Mucosa of gallbladder (tissue), 1 donor: ENCODE measurements around the gene CETN1. TPM values are rescaled to one million over a fixed set of nuclear protein-coding genes. Genes with fewer than 3 reads are reported as not detected.

Source experiments
- DNase-seq: peaks from one replicate; pipeline ENCODE4 v3.0.0-alpha.2; 2020; ENCODE audit warnings: low spot score
- total RNA-seq: library from RNA; stranded (reverse); gene quantifications from one replicate; pipeline ENCODE4 v1.2.1, GENCODE V29; 2021
- donor health status: DM: no; HTN: no; CAD: no.

The CETN1 gene
- not detected for total RNA-seq

DNA sequence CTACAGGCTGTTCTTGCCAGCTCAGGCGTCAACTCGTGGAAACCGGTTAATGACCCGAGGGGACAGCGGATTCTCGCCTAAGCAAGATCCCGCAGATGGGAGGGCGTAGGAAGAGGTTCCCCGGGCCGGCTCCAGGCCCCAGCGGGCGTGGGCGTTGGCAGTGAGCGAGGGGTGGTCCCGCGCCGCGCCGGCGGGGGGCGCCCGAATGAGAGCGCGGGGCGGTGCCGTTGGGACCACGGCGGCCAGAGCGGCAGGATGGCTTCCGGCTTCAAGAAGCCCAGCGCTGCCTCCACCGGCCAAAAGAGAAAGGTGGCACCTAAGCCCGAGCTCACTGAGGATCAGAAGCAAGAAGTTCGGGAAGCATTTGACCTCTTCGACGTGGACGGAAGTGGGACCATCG lies at the start of gene CETN1:
Gene CETN1, plus strand, starts transcription at position 227 of the 400 bp plus-strand sequence. Its CDS starts 29 bp downstream, at position 256.
- no peak for DNase-seq

DNA sequence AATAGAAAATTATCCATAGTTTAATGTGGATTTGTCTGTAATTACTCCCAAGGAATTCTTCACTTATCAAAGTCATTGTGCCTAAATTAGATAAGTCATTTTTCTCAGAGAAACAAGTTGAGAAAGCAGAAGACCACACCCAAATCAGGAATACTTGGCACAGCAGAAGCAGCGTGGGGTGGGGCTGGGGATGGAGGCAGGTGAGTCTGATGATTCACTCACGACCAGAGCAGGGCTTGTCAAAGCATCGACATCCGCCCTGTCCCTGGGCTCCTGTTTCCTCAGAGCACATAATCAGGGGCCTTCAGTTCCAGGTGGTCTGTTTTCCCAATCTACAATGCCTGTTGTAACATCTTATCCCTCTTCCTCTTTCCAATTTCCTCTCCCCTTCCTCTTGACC lies 48.2 kb upstream of the CETN1 start:
- DNase-seq, result no peak

GRCh38 chr18:532632-533031 lies 47.5 kb upstream of the CETN1 start:
- DNase-seq, result no peak

DNA sequence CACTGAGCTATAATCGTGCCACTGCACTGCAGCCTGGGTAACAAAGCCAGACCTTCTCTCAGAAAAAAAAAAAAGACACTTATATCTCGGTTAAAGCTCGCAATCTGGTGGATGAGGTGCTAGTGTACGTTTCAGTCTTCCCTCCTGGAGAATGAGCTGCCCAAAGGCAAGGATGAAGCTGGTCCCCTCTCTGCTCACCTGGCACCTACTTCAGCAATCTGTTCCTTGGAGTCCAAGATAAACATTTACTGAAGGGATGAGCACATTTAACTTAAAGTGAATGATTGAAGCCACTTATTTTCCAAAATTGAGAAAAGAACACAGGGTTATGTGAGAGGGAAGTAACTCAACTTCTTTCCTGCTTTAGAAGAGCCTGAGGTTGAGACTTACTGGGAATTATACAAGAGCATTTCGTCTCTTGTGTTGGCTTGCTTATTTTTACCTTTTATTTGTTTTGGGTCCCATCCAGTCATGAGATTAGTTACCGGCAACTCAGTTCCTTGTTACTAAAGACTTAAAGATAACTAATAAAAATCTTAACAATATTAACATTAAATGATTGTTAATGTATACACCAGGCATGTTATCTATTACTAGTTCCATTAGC lies 46.1 kb upstream of the CETN1 start:
- no peak for DNase-seq

DNA sequence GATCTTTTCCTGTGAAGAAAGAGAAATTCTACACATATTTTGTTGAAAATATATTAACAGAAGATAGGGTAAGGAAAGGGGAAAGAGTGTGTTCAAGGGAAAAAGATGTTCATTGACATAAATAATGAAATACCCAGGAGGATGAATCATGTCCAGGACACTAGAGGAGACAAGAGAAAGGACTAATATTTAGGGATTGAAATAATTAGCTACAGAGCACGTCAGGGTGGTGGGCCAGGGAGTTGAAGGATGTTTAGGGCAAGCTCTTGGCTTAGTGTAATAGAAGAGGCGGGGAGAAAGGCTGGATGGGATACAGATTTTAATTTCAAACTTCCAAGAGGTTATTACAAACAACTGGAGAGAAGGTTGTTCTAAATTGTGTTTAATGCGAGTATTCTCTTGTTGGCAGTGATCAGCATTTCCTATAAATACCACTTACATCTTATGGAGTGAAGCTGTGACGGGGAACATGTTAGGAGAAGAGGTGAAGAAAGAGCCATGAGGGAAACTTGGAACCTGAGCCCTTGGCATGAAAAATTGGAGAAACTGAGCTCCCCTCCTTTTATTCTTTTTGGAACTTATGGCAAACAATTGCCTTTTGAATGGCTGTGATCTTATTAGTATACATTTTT lies 36.6 kb upstream of the CETN1 start:
- DNase-seq, result no peak

- no peak for DNase-seq
Observed at GRCh38 chr18:549967-550366, 30.2 kb upstream of the CETN1 start.

DNA sequence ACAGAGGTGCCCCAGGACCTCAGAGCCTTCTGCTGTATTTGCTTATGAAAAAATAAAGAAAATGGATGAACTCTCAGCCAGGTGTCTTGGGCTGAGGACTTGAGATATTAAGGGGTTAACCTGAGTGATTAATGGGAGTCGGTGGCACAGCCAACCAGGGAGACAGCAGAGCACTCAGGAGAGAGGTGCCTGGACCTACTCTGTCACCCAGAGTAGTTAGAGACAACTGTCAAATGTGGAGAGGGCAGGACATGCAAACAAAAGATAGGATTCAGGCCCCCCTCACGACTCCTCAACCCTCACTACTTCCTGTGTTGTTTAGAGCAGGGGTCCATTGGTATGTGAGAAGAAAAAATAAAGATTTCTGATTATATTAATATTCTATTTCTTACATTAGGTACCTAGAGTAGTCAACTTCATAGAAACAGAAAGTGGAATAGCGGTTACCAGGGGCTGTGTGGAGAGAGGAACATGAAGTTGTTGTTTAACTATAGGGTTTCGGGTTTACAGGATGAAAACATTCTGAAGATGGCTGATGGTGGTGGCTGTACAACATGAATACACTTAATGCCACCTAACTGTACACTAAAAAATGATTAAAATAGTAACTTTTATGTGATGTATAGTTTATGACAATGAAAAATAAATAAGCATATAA lies 28.6 kb upstream of the CETN1 start:
- no peak for DNase-seq

DNA sequence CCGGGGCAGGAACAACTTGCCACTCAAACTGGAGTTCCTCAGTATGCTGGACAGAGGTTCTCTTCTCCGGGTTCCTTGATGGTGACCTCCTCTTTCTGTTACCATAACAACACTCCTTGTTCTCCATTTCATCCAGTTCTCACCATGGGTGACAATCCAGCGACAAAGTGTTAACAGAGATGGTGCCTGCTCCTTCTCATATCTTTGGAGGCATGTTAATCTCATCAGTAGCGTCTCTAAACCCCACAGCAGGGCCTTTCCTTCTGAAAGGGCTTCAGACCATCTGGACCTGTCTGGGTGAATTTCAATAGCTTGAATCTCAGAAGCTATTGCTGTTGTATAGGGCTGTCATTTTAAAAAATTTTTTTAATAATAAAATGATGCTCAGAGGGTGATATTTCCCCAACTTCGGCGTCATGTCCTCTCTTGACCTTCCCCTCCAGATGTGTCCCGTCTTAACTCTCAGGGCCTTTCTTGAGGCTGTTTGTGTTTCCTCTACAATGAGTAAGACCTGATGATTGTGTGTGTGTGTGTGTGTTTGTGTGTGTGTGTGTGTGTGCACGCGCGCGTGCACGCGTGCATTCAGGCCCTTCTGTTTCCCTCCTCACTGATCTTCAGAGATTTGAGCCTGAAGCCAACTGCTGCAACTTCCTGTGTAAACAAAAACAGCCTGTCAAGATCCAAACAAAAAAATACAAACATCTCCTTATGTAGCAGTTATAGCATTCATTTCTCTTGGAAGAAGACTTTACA lies 24.3 kb upstream of the CETN1 start:
- no peak for DNase-seq

DNA sequence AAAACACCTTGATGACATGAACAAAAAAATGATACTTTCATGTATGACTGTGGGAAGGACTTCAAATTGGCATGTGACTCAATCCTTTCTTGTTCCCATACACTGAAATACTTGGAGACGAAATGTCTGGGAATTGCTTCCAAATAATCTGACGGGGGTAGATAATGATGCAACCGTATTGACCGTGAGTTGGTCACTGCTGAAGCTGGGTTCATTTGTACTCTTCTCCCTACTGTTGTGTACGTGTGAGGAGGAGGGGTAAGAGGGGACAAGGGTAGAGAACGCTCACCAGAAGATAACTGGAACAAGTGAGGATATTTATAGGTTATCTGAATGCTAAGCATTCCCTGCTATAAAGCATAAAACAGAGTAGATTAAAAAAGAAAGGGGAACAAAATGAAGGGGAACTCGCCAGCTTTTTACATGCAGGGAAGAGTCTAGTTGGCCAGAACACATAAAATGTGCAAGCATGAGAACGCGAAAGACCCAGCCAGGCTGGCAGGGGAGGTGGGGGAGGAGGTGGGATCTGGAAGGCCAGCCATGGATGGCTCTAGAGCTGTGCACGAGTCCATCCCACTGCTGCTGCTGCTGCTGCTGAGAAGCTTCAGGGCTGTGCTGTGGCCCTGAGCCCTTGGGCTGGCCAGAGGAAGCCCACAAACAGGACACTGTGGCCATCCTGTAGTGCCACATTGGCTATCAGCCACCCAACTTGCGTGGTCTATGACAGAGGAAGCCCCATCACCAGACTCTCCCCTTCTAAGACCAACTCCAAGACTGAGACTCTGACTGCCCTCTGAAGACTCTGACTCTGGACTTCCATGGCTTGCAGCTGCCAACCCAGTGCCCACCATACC lies 15.2 kb upstream of the CETN1 start:
- DNase-seq, result no peak

DNA sequence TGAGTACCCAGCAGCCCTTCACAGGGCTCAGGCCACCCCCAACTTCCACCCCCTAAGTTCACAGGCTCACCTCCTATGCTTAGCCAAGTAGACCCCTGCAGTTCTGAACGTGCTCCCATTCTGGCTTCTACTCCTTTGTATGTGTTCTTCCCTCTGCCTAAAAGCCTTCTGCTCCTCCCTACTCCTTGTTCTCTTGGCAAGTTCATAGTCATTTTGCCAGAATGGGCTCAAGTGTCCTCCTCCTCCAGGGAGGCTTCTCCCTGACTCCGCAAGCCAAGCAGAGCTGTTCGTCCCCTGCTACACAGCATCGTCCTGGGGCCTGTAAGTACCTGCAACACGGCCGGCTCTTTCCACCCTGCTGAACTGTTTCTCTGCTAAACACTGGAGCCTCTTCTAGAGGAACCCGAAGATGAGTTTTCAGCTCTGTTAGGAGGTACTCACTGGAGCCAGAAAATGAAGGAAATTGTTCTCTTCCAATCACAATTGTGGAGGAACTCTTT lies 14.6 kb upstream of the CETN1 start:
- DNase-seq, result no peak

- DNase-seq, result no peak
Observed at GRCh38 chr18:567122-567521, 13.1 kb upstream of the CETN1 start.

DNA sequence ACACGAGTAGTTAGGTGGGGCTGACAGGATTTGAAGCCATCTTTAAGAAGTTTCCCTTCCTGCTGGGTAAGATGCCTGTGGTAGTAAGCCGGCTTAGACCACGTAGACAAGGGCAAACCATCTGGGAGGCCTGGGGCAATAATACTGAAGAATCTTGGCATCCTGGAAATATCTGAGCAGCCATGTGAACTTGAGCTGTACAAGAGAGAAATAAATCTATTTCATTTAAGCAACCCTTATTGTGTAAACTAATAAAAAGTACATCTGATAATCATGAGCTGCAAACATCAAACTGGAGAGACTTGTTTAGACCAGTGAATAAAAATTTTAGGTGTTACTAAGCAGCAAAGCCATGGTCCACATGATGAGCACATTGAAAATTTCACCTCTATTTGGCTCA lies 11.4 kb upstream of the CETN1 start:
- no peak for DNase-seq

- no peak for DNase-seq
Observed at GRCh38 chr18:570256-570655, 9.9 kb upstream of the CETN1 start.

- DNase-seq, result no peak
Observed at GRCh38 chr18:570697-571096, 9.5 kb upstream of the CETN1 start.

- no peak for DNase-seq
Observed at GRCh38 chr18:572091-572830, 7.9 kb upstream of the CETN1 start.

GRCh38 chr18:572831-573289 lies 7.3 kb upstream of the CETN1 start:
- DNase-seq, result no peak

GRCh38 chr18:573385-573784 lies 6.8 kb upstream of the CETN1 start:
- no peak for DNase-seq

- no peak for DNase-seq
Observed at GRCh38 chr18:574149-574860, 5.9 kb upstream of the CETN1 start.

- DNase-seq, result no peak
Observed at GRCh38 chr18:574865-575645, 5.1 kb upstream of the CETN1 start.
